Right hindlimb (tissue), 1 donor: Measurements from ENCODE around the gene FRRS1L.
A peak's percentile ranks its signal among the peaks of the same experiment; 100 is the strongest.
"Not testable (repeated sequence)": the region's sequence is repeated elsewhere in the genome, so short reads cannot be mapped to it uniquely, and the experiment has no call there.

Source experiments
- DNase-seq: peaks from one replicate; pipeline ENCODE4 v3.0.0-alpha.2; 2018

Gene FRRS1L

GRCh38 chr9:109126671-109127070 lies 40.4 kb downstream of the FRRS1L start:
- DNase-seq, result not testable (repeated sequence)

- DNase-seq, result no peak
These were observed 42.9 kb downstream of the FRRS1L start for GRCh38 chr9:109124121-109124520.

- DNase-seq, result no peak
These were observed 44.1 kb downstream of the FRRS1L start for GRCh38 chr9:109122726-109123621.

GRCh38 chr9:109121232-109121796 lies 45.7 kb downstream of the FRRS1L start:
- DNase-seq, result no peak

- no peak for DNase-seq
These were observed 46.8 kb downstream of the FRRS1L start for GRCh38 chr9:109120204-109120789.

- peak; percentile 99 for DNase-seq
These were observed 47.4 kb downstream of the FRRS1L start, which contains the start of gene TMEM245 for GRCh38 chr9:109119439-109120203. TMEM245 (minus strand) TSS chr9:109119947; CDS start chr9:109119913, 34 bp downstream.

- no peak for DNase-seq
These were observed 48.1 kb downstream of the FRRS1L start for GRCh38 chr9:109118808-109119438.

GRCh38 chr9:109117856-109118807 lies 48.9 kb downstream of the FRRS1L start:
- no peak for DNase-seq

- DNase-seq, result peak; percentile 69
These were observed 51.0 kb downstream of the FRRS1L start for GRCh38 chr9:109115931-109116526.

- DNase-seq, result no peak
These were observed 52.4 kb downstream of the FRRS1L start for GRCh38 chr9:109114670-109115069.

GRCh38 chr9:109113892-109114609 lies 53.0 kb downstream of the FRRS1L start:
- no peak for DNase-seq

- no peak for DNase-seq
These were observed 53.8 kb downstream of the FRRS1L start for GRCh38 chr9:109113254-109113653.

GRCh38 chr9:109110329-109111021 lies 56.6 kb downstream of the FRRS1L start:
- DNase-seq, result no peak

- DNase-seq, result no peak
These were observed 57.1 kb downstream of the FRRS1L start for GRCh38 chr9:109109967-109110328.

GRCh38 chr9:109108318-109108717 lies 58.7 kb downstream of the FRRS1L start:
- no peak for DNase-seq

- DNase-seq, result no peak
These were observed 59.4 kb downstream of the FRRS1L start for GRCh38 chr9:109107402-109108240.

- no peak for DNase-seq
These were observed 65.2 kb downstream of the FRRS1L start for GRCh38 chr9:109101810-109102209.

- no peak for DNase-seq
These were observed 65.8 kb downstream of the FRRS1L start for GRCh38 chr9:109101202-109101595.
